ENCODE data around the gene KNOP1. TPM values are rescaled to one million over a fixed set of nuclear protein-coding genes. Genes with fewer than 3 reads are reported as not detected.

Gene KNOP1
- total and polyA plus RNA-seq, 3 donors from 2014 or later = 22.4 to 26.8 (median 25.3) TPM

- Histone ChIP-seq H3K4me3 (no peak overlapping the region), H3K36me3 (ENCODE audit: low read depth, missing control alignments) (no peaks in the 10 kb centered on the region), H3K4me1 (peaks cover 17% of the 10 kb centered on the region), H3K9me3 (no peaks in the 10 kb centered on the region), H3K27ac (no peak overlapping the region), H3K27me3 (no peaks in the 10 kb centered on the region)
- DNase-seq = no peak
- no peak for TF ChIP-seq POLR2A (IDR thresholded peaks at IDR 0.05)
- no peak for TF ChIP-seq CTCF (IDR thresholded peaks at IDR 0.05)
- intact Hi-C loops (cut with DNase I; ENCODE audit: low total_unique reads) = no loop called here
- WGBS, 2 donors = 64 to 68% methylated on average over 1 of the region's 1 CpG
These were observed 1.8 kb downstream of the KNOP1 start for GRCh38 chr16:19716183-19716582.

- WGBS, 2 donors = 86 to 97% methylated on average over 5 of the region's 5 CpGs
These were observed 2.5 kb downstream of the KNOP1 start for GRCh38 chr16:19715566-19715965.

GRCh38 chr16:19713697-19714096, 4.3 kb downstream of the KNOP1 start:
- no peaks in the 10 kb centered on the region for H3K36me3 ChIP-seq (ENCODE audit: low read depth, missing control alignments)
- H3K27ac ChIP-seq = no peak overlapping the region
- no peaks in the 10 kb centered on the region for H3K9me3 ChIP-seq
- H3K27me3 ChIP-seq = no peaks in the 10 kb centered on the region
- H3K4me1 ChIP-seq = peaks cover 14% of the 10 kb centered on the region
- 88 to 91% methylated on average over 6 of the region's 6 CpGs for WGBS, 2 donors
- no peak overlapping the region for H3K4me3 ChIP-seq
- no peak for TF ChIP-seq POLR2A (IDR thresholded peaks at IDR 0.05)
- no peak for TF ChIP-seq CTCF (IDR thresholded peaks at IDR 0.05)
- intact Hi-C loops (cut with DNase I; ENCODE audit: low total_unique reads) = no loop called here
- DNase-seq = no peak

More at GRCh38 chr16:19715566-19715965, 2.5 kb downstream of the KNOP1 start:
- Histone ChIP-seq H3K27ac (no peak overlapping the region), H3K36me3 (ENCODE audit: low read depth, missing control alignments) (no peaks in the 10 kb centered on the region), H3K27me3 (no peaks in the 10 kb centered on the region), H3K4me3 (no peak overlapping the region), H3K4me1 (peaks cover 20% of the 10 kb centered on the region), H3K9me3 (no peaks in the 10 kb centered on the region)
- intact Hi-C loops (cut with DNase I; ENCODE audit: low total_unique reads) = no loop called here
- TF ChIP-seq CTCF (IDR thresholded peaks at IDR 0.05) = no peak
- TF ChIP-seq POLR2A (IDR thresholded peaks at IDR 0.05) = no peak
- DNase-seq = no peak

GRCh38 chr16:19712418-19713058, 5.5 kb downstream of the KNOP1 start:
- peaks cover 14% of the 10 kb centered on the region for H3K4me1 ChIP-seq
- DNase-seq = no peak
- intact Hi-C loops (cut with DNase I; ENCODE audit: low total_unique reads) = no loop called here
- no peak overlapping the region for H3K4me3 ChIP-seq
- TF ChIP-seq CTCF (IDR thresholded peaks at IDR 0.05) (no peak), POLR2A (IDR thresholded peaks at IDR 0.05) (no peak)
- H3K27ac ChIP-seq = no peak overlapping the region
- no peaks in the 10 kb centered on the region for H3K9me3 ChIP-seq
- no peaks in the 10 kb centered on the region for H3K27me3 ChIP-seq
- no peaks in the 10 kb centered on the region for H3K36me3 ChIP-seq (ENCODE audit: low read depth, missing control alignments)
- 97 to 98% methylated on average over 4 to 11 of the region's 11 CpGs for WGBS, 2 donors

GRCh38 chr16:19711643-19712042, 6.4 kb downstream of the KNOP1 start:
- H3K4me3 ChIP-seq = no peak overlapping the region
- 82 to 93% methylated on average over 12 of the region's 12 CpGs for WGBS, 2 donors
- H3K9me3 ChIP-seq = no peaks in the 10 kb centered on the region
- no peaks in the 10 kb centered on the region for H3K36me3 ChIP-seq (ENCODE audit: low read depth, missing control alignments)
- H3K27ac ChIP-seq = no peak overlapping the region
- no peak for DNase-seq
- TF ChIP-seq POLR2A (IDR thresholded peaks at IDR 0.05) (no peak), CTCF (IDR thresholded peaks at IDR 0.05) (no peak)
- intact Hi-C loops (cut with DNase I; ENCODE audit: low total_unique reads) = no loop called here
- peaks cover 8% of the 10 kb centered on the region for H3K4me1 ChIP-seq
- H3K27me3 ChIP-seq = no peaks in the 10 kb centered on the region
